DND-41 (cell line): ENCODE data around the gene ATPAF2.

ENCODE experiments used
- CTCF ChIP-seq: IDR thresholded peaks from 2 replicates; pipeline ENCODE4 v1.5.1; 2012; ENCODE audit warnings: borderline replicate concordance, low read length, moderate library complexity, mild to moderate bottlenecking; ENCODE audit not compliant: poor library complexity, severe bottlenecking; ENCODE audit errors: extremely low read depth
- EZH2 ChIP-seq: IDR thresholded peaks from 3 replicates; pipeline ENCODE4 v1.6.1; 2012; ENCODE audit warnings: borderline replicate concordance, low read depth, mild to moderate bottlenecking, moderate library complexity, low read length, inconsistent platforms; ENCODE audit not compliant: severe bottlenecking

GRCh38 chr17:18040261-18040858, 1.4 kb upstream of the ATPAF2 start:
- TF ChIP-seq CTCF (no peak), EZH2 (no peak)
